ENCODE measurements around the gene OSCAR.
"Not testable (repeated sequence)": the region's sequence is repeated elsewhere in the genome, so short reads cannot be mapped to it uniquely, and the experiment has no call there.

OSCAR gene

DNA sequence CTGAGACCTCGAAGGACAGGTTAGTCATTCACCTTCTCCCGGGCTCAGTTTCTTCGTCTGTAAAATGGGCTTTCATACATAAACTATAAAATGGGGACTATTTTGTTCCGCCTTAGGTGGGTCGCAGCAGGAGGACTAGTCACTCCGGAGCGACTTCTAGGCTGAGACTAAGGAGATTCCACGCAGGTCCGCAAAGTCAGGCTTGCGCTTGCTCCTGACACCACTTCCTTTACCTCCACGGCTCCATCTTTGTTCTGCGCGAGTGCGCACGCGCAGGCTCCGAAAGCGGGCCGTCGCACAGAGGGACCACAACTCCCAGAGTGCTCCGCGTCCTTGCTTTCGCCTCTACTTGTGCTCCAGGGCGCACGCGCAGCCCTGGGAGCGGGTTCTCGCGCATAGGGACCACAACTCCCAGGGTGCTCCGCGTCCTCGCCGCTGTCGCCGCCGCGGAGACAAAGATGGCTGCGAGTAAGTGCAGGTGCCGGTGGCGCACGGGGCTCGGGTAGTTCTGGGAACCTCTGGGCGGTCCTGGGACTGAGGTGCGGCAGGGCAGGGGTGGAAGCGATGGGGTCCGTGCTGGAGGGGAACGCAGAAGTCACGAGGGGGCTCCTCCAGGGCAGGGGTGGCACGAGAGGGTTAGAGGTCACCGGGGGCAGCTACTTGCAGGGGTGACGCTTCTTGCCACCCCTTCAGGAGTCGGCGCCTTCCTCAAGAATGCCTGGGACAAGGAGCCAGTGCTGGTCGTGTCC lies 2.0 kb upstream of the OSCAR start, which contains the start of gene NDUFA3:
Gene NDUFA3, plus strand, starts transcription at position 435 of the 749 bp plus-strand sequence. Its CDS starts 24 bp downstream, at position 459.
- in situ Hi-C loops (cut with MboI; ENCODE audit: low sequenced_read_pairs, unreplicated experiment), result no loop called here
- peak; percentile 100 for DNase-seq (ENCODE audit: low spot score)
- TF ChIP-seq, protein P1, sequence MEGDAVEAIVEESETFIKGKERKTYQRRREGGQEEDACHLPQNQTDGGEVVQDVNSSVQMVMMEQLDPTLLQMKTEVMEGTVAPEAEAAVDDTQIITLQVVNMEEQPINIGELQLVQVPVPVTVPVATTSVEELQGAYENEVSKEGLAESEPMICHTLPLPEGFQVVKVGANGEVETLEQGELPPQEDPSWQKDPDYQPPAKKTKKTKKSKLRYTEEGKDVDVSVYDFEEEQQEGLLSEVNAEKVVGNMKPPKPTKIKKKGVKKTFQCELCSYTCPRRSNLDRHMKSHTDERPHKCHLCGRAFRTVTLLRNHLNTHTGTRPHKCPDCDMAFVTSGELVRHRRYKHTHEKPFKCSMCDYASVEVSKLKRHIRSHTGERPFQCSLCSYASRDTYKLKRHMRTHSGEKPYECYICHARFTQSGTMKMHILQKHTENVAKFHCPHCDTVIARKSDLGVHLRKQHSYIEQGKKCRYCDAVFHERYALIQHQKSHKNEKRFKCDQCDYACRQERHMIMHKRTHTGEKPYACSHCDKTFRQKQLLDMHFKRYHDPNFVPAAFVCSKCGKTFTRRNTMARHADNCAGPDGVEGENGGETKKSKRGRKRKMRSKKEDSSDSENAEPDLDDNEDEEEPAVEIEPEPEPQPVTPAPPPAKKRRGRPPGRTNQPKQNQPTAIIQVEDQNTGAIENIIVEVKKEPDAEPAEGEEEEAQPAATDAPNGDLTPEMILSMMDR (IDR thresholded peaks at IDR 0.05; ENCODE audit: borderline replicate concordance, control extremely low read depth, extremely low read depth, insufficient read depth, missing control alignments), result no peak

DNA sequence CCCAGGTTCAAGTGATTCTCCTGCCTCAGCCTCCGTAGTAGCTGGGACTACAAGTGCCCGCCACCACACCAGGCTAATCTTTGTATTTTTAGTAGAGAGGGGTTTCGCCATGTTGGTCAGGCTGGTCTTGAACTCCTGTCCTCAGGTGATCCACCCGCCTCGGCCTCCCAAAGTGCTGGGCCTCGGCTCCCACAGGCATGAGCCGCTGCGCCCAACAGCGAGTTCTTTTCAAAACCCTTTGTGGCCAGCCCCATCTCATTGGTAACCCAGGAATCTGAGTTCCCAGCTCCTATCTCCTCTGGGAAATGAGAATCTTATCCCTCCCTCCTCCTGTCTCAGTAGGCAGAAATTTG lies 724 bp downstream of the OSCAR start:
- in situ Hi-C loops (cut with MboI; ENCODE audit: low sequenced_read_pairs, unreplicated experiment); DNase-seq (ENCODE audit: low spot score): not testable (repeated sequence)

DNA sequence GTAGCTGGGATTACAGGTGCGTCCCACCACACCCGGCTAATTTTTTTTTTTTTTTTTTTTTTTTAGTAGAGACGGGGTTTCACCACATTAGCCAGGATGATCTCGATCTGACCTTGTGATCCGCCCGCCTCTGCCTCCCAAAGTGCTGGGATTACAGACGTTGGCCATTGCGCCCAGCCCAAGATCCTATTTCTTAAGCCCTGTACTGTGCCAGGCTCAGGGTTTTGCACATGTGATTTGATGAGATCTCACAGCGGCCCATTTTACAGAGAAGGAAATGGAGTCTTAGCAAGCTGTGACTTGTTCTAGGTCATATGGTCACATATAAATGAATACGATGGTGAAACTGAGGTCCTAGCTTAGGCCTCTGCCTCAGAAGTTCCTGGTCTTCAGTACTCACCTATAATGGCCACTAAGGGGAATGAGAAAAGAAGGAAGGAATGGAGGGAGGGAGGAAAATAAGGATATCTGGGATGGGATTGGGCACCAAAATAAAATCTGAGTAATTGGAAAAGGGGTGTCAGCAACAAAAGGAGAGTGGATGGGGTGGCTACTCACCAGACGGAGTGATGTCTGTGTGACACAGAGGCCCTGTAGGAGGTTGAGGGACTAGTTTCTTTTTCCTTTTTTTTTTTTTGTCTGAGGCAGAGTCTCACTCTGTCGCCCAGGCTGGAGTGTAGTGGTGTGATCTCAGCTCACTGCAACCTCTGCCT lies 1.3 kb downstream of the OSCAR start:
- TF ChIP-seq, protein P1 (IDR thresholded peaks at IDR 0.05; ENCODE audit: borderline replicate concordance, control extremely low read depth, extremely low read depth, insufficient read depth, missing control alignments), result no peak
- no peak for DNase-seq (ENCODE audit: low spot score)
- in situ Hi-C loops (cut with MboI; ENCODE audit: low sequenced_read_pairs, unreplicated experiment), result no loop called here

DNA sequence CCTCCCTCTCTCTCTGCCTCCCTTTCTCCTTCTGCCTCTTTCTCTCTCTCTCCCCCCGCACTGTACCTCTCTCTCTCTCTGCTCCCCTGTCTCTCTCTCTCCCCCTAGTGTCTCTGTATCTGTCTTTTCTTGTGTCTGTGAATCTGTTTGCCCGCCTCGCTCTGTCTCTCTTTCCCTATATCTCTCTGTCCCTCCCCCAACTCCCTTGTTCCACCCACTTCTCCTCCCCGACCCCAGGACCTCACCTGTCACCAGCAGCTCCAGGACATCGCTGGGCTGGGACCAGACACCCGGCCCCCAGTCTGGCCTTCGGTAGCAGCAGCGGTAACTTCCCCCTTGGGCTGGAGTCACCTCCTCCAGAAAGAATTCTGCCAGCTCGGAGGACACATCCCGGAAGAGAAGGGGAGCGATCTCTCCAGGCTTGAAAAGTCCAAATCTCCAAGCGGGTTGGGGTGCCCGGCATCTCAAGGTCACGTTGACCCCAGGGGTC lies 3.9 kb downstream of the OSCAR start:
- TF ChIP-seq, protein P1 (IDR thresholded peaks at IDR 0.05; ENCODE audit: borderline replicate concordance, control extremely low read depth, extremely low read depth, insufficient read depth, missing control alignments), result peak; percentile 23
- DNase-seq (ENCODE audit: low spot score), result no peak
- in situ Hi-C loops (cut with MboI; ENCODE audit: low sequenced_read_pairs, unreplicated experiment), result no loop called here

DNA sequence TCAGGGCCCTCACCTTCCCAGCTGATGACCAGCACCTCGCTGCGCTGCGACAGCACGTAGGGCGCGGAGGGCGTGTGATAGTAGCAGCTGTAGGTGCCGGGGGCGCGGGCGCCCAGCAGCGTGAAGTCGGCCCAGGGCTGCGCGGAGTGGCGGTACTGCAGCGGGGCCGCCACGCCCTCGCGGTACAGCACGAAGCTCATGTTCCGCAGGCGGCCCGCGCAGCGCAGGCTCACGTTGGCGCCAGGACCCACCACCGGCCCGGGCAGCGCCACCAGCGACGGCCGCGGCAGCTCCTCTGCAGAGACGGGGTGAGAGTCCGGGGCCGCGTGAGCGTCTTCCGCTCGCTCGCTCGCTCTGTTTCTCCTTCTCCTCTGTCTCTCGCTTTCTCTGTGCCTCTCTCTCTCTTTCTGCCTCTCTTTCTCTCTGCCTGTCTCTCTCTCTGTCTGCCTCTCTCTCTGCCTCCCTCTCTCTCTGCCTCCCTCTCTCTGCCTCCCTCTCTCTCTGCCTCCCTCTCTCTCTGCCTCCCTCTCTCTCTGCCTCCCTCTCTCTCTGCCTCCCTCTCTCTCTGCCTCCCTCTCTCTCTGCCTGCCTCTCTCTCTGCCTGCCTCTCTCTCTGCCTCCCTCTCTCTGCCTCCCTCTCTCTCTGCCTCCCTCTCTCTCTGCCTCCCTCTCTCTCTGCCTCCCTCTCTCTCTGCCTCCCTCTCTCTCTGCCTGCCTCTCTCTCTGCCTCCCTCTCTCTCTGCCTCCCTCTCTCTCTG lies 4.6 kb downstream of the OSCAR start:
- in situ Hi-C loops (cut with MboI; ENCODE audit: low sequenced_read_pairs, unreplicated experiment), result not testable (repeated sequence)
- peak; percentile 72 for DNase-seq (ENCODE audit: low spot score)

DNA sequence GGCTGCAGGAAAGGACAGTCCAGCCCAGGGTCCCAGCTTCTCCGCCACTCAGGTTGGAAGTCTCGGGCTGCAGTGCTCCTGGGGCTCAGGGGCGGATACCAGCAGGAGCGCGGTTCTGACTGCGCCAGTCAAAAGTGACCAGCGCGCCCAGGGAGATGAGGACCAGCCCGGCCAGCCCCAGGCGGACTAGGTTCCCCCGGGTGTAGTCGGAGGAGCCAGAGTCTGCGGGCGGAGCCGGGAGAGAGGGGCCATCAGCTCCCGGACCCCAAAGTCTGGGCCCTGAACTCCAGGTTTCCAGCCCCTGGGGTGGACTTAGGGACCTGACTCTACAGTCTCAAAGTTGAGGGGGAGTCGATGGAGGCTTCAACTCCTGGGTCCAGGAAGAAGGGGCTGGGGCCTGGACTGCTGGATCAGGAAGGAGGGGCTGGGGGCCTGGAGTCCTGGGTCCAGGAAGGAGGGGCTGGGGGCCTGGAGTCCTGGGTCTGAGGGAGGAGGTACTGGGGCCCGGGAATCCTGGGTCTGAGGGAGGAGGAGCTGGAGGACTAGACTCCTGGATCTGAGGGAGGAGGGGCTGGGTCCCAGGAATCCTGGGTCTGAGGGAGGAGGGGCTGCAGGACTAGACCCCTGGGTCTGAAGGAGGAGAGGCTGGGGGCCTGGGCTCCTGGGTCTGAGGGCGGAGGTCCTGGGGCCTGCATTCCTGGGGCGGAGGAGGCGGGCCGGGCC lies 5.3 kb downstream of the OSCAR start:
- in situ Hi-C loops (cut with MboI; ENCODE audit: low sequenced_read_pairs, unreplicated experiment), result no loop called here

More for the DNA sequence above, 5.3 kb downstream of the OSCAR start:
- no peak for DNase-seq (ENCODE audit: low spot score)
- TF ChIP-seq, protein P1 (IDR thresholded peaks at IDR 0.05; ENCODE audit: borderline replicate concordance, control extremely low read depth, extremely low read depth, insufficient read depth, missing control alignments), result no peak
